ENCODE data around the gene CRX.

DNA sequence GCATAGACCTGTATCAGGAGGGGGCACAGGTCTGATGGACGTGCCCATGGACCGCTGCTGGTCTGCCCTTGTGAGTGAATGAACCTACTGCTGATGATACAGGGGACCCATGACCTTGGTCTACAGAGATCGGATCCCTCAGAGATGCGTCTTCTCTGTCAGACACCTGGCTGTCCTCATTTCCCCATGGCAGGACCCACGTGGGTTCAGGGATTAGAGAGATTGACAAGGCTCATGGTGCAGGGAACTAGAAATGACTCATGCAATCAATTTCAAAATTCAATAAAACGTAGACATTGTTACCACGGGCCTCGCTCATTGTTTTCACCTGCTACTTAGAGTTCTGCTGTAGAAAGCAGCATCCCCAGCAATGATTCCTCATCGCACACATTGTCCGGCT lies 16.4 kb upstream of the CRX start:
- no peak for TF ChIP-seq POLR2A (IDR thresholded peaks at IDR 0.05)
- TF ChIP-seq, protein P1, sequence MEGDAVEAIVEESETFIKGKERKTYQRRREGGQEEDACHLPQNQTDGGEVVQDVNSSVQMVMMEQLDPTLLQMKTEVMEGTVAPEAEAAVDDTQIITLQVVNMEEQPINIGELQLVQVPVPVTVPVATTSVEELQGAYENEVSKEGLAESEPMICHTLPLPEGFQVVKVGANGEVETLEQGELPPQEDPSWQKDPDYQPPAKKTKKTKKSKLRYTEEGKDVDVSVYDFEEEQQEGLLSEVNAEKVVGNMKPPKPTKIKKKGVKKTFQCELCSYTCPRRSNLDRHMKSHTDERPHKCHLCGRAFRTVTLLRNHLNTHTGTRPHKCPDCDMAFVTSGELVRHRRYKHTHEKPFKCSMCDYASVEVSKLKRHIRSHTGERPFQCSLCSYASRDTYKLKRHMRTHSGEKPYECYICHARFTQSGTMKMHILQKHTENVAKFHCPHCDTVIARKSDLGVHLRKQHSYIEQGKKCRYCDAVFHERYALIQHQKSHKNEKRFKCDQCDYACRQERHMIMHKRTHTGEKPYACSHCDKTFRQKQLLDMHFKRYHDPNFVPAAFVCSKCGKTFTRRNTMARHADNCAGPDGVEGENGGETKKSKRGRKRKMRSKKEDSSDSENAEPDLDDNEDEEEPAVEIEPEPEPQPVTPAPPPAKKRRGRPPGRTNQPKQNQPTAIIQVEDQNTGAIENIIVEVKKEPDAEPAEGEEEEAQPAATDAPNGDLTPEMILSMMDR (IDR thresholded peaks at IDR 0.05 in 8 of 11, conservative IDR thresholded peaks at IDR 0.05 in 3 of 11) = no peak
- TF ChIP-seq POLR2AphosphoS5 (IDR thresholded peaks at IDR 0.05) = no peak

Data from spleen (tissue), 7 donors.